Thyroid gland (tissue), 4 donors: Measurements from ENCODE around the gene MYO16. TPM values are rescaled to one million over a fixed set of nuclear protein-coding genes. Genes with fewer than 3 reads are reported as not detected.
A peak's percentile ranks its signal among the peaks of the same experiment; 100 is the strongest.

Experiments
- DNase-seq, 2 donors: peaks; one replicate each; pipeline ENCODE4 v3.0.0-alpha.2; 2019
- H3K27ac ChIP-seq, 3 donors: fragments of 200-600 bp; sonication (generic); 1 replicate in 2 of 3; 2 replicates in 1 of 3; pipeline ENCODE4 v1.5.1; 2016 to 2019; ENCODE audit warnings: mild to moderate bottlenecking in 1 of 3, moderate library complexity in 1 of 3
- H3K27me3 ChIP-seq: fragments of 200-600 bp; sonication (generic); one replicate; pipeline ENCODE4 v1.5.1; 2019
- H3K36me3 ChIP-seq, 2 donors: fragments of 200-600 bp; sonication (generic); one replicate each; pipeline ENCODE4 v1.5.1; 2016 to 2019
- H3K4me1 ChIP-seq, 2 donors: fragments of 200-600 bp; sonication (generic); one replicate each; pipeline ENCODE4 v1.5.1; 2017 to 2019
- H3K4me3 ChIP-seq, 3 donors: fragments of 200-600 bp; sonication (generic); replicated peaks in 1 of 3; 1 replicate in 2 of 3; 2 replicates in 1 of 3; pipeline ENCODE4 v1.5.1; 2016; ENCODE audit warnings: mild to moderate bottlenecking in 1 of 3
- H3K9me3 ChIP-seq: fragments of 200-600 bp; sonication (generic); one replicate; pipeline ENCODE4 v1.5.1; 2017
- POLR2A ChIP-seq, 2 donors: fragments of 450-650 bp; IDR thresholded peaks; one replicate each; pipeline ENCODE4 v1.6.1; 2017; ENCODE audit warnings: antibody characterized with exemption in 2 of 2, mild to moderate bottlenecking in 2 of 2, moderate library complexity in 1 of 2
- WGBS, 2 donors: methylation state at CpG; one replicate each; pipeline ENCODE4 v1.1.5; 2017; 5-methylcytosine and 5-hydroxymethylcytosine counted together
- intact Hi-C: fragments of 100-400 bp; cut with DNase I; formaldehyde crosslinking; loops from one replicate; pipeline ENCODE4 v1.15.1; 2023
- total RNA-seq, 4 donors: library from RNA; depleted of rRNA; stranded (reverse); fragments of >200 nt; gene quantifications; one replicate each; pipeline ENCODE4 v1.2.3, GENCODE V29; 2016
- TF ChIP-seq, protein P1 (sequence below), 6 experiments: fragments of 200-600 bp in 3 of 6; fragments of 450-650 bp in 3 of 6; sonication (generic) in 3 of 6; IDR thresholded peaks; one replicate each; pipeline ENCODE4 v1.5.1; 2016 to 2019; ENCODE audit warnings: antibody characterized with exemption in 6 of 6, mild to moderate bottlenecking in 2 of 6, inconsistent platforms in 1 of 6, moderate library complexity in 1 of 6

The MYO16 gene
- total RNA-seq, 4 donors from 2014 or later = 0.10 to 0.13 (median 0.13) TPM; not detected in 1

- intact Hi-C loops = no loop called here
- H3K9me3 ChIP-seq = no peaks in the 10 kb centered on the region
- WGBS, 2 donors = 89 to 96% methylated on average over 2 of the region's 2 CpGs
- H3K36me3 ChIP-seq = no peaks in the 10 kb centered on the region
- H3K27ac ChIP-seq = no peak overlapping the region
- H3K27me3 ChIP-seq = no peaks in the 10 kb centered on the region
- no peak for TF ChIP-seq POLR2A (IDR thresholded peaks at IDR 0.05)
- TF ChIP-seq, protein P1, sequence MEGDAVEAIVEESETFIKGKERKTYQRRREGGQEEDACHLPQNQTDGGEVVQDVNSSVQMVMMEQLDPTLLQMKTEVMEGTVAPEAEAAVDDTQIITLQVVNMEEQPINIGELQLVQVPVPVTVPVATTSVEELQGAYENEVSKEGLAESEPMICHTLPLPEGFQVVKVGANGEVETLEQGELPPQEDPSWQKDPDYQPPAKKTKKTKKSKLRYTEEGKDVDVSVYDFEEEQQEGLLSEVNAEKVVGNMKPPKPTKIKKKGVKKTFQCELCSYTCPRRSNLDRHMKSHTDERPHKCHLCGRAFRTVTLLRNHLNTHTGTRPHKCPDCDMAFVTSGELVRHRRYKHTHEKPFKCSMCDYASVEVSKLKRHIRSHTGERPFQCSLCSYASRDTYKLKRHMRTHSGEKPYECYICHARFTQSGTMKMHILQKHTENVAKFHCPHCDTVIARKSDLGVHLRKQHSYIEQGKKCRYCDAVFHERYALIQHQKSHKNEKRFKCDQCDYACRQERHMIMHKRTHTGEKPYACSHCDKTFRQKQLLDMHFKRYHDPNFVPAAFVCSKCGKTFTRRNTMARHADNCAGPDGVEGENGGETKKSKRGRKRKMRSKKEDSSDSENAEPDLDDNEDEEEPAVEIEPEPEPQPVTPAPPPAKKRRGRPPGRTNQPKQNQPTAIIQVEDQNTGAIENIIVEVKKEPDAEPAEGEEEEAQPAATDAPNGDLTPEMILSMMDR (IDR thresholded peaks at IDR 0.05) = no peak
- DNase-seq = no peak
- no peaks in the 10 kb centered on the region for H3K4me1 ChIP-seq
- no peak overlapping the region for H3K4me3 ChIP-seq
These were observed 249.3 kb downstream of the MYO16 start for GRCh38 chr13:108878732-108879131.

GRCh38 chr13:108889324-108889984 is 260.0 kb downstream of the MYO16 start:
- TF ChIP-seq, protein P1 (IDR thresholded peaks at IDR 0.05) = no peak
- TF ChIP-seq POLR2A (IDR thresholded peaks at IDR 0.05) = no peak
- H3K27me3 ChIP-seq = no peaks in the 10 kb centered on the region
- WGBS, 2 donors = 77 to 84% methylated on average over 2 of the region's 2 CpGs
- H3K27ac ChIP-seq = no peak overlapping the region
- H3K9me3 ChIP-seq = no peaks in the 10 kb centered on the region
- DNase-seq = no peak
- H3K36me3 ChIP-seq = no peaks in the 10 kb centered on the region
- H3K4me1 ChIP-seq = no peaks in the 10 kb centered on the region
- no peak overlapping the region for H3K4me3 ChIP-seq
- intact Hi-C loops = no loop called here

DNA sequence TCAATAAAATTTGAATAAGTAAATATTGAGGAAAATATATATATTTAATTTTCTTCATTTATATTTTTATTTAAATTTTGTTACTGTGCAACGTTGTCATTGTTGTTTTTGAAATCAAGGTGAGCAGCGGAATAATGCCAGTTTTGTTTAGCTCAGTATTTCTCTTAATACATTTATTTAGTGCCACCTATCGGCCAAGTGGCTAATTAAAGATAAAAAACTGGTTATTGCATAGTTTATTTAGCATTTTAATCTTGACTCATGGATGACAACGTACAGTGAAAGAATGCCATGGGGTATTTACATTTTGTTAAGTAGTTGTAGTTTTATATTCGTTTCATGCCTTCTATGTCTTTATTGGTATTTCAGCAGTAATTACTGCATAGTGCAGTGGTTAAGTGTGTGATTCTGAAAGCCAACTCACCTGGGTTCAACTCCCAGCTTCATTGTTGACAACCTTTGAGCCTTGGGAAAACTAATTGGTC is 265.9 kb downstream of the MYO16 start:
- intact Hi-C loops = loop anchor here (10.0 kb wide), 2 partner anchors 570 to 660 kb away; no protein-coding TSS in a partner anchor

GRCh38 chr13:108897955-108898354 is 268.5 kb downstream of the MYO16 start:
- no peaks in the 10 kb centered on the region for H3K4me1 ChIP-seq
- no peak for DNase-seq
- no peaks in the 10 kb centered on the region for H3K9me3 ChIP-seq
- no peak overlapping the region for H3K27ac ChIP-seq
- H3K4me3 ChIP-seq = no peak overlapping the region
- H3K36me3 ChIP-seq = no peaks in the 10 kb centered on the region
- H3K27me3 ChIP-seq = no peaks in the 10 kb centered on the region
- intact Hi-C loops = loop anchor here (10.0 kb wide), 2 partner anchors 573 to 663 kb away; no protein-coding TSS in a partner anchor
- TF ChIP-seq POLR2A (IDR thresholded peaks at IDR 0.05) = no peak
- TF ChIP-seq, protein P1 (IDR thresholded peaks at IDR 0.05) = no peak
- 58 to 67% methylated on average over 8 of the region's 8 CpGs for WGBS, 2 donors

More for the DNA sequence above, 265.9 kb downstream of the MYO16 start:
- Histone ChIP-seq H3K27ac (no peak overlapping the region), H3K4me1 (no peaks in the 10 kb centered on the region), H3K36me3 (no peaks in the 10 kb centered on the region), H3K9me3 (no peaks in the 10 kb centered on the region), H3K4me3 (no peak overlapping the region), H3K27me3 (no peaks in the 10 kb centered on the region)
- DNase-seq = no peak
- no peak for TF ChIP-seq POLR2A (IDR thresholded peaks at IDR 0.05)
- TF ChIP-seq, protein P1 (IDR thresholded peaks at IDR 0.05) = peak in 5 of 6 experiments; percentile 22 to 68 (median 54)
- 4% methylated on average over 5 of the region's 5 CpGs for WGBS, 2 donors

GRCh38 chr13:108902405-108903155 is 273.2 kb downstream of the MYO16 start:
- no peaks in the 10 kb centered on the region for H3K27me3 ChIP-seq
- H3K4me1 ChIP-seq = no peaks in the 10 kb centered on the region
- TF ChIP-seq POLR2A (IDR thresholded peaks at IDR 0.05) = no peak
- TF ChIP-seq, protein P1 (IDR thresholded peaks at IDR 0.05) = no peak
- no peaks in the 10 kb centered on the region for H3K36me3 ChIP-seq
- WGBS, 2 donors = 83 to 86% methylated on average over 7 of the region's 7 CpGs
- H3K9me3 ChIP-seq = no peaks in the 10 kb centered on the region
- H3K4me3 ChIP-seq = no peak overlapping the region
- no peak overlapping the region for H3K27ac ChIP-seq
- DNase-seq = no peak
- intact Hi-C loops = no loop called here
